PFSK-1 (cell line): ENCODE data around the gene CEP89.

ENCODE experiments used
- FOXP2 ChIP-seq: optimal IDR thresholded peaks from 2 replicates; pipeline ENCODE3; 2011; ENCODE audit warnings: borderline replicate concordance, control low read depth, inconsistent platforms; ENCODE audit not compliant: insufficient read depth; ENCODE audit errors: extremely low read length, extremely low read depth
- POLR2AphosphoS5 ChIP-seq: IDR thresholded peaks from 2 replicates; pipeline ENCODE4 v1.6.1; 2012; ENCODE audit warnings: low read depth, mild to moderate bottlenecking, control low read depth, low read length, moderate library complexity
- SIN3A ChIP-seq: IDR thresholded peaks from 2 replicates; pipeline ENCODE4 v1.6.1; 2012; ENCODE audit warnings: mild to moderate bottlenecking, low read length, moderate library complexity, borderline replicate concordance; ENCODE audit not compliant: insufficient read depth
- TAF1 ChIP-seq: IDR thresholded peaks from 2 replicates; pipeline ENCODE4 v1.6.1; 2012; ENCODE audit warnings: low read length, control low read depth, borderline replicate concordance; ENCODE audit not compliant: insufficient read depth
- TF ChIP-seq, protein P1 (sequence below), 2 experiments: IDR thresholded peaks; 2 replicates each; pipeline versions ENCODE4 v1.6.1 to v1.8.0; 2011 to 2012; ENCODE audit warnings: low read depth in 2 of 2, low read length in 2 of 2, control low read depth in 1 of 2, inconsistent platforms in 1 of 2, mild to moderate bottlenecking in 1 of 2, moderate library complexity in 1 of 2; ENCODE audit not compliant: insufficient read depth in 1 of 2

CEP89 gene

DNA sequence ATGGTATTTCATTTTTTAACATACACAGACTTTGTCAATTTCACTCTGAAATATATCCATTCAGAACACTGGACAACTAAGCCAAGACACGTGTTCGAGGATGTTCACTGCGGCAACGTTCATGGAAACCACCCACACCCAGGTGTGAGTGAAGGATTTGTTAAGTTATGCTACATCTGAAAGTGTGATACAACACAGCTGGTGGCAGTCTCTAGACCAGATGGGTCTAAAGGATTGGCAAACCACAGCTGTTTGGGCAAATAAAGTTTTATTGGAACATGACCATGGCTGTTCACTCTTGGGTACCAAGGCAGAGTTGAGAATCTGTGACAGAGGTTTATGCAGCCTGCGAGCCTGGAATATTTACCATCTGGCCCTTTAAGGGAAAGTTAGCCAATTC, 114.2 kb downstream of the CEP89 start:
- TF ChIP-seq FOXP2 (no peak), POLR2AphosphoS5 (no peak), TAF1 (no peak), SIN3A (no peak)
- TF ChIP-seq, protein P1, sequence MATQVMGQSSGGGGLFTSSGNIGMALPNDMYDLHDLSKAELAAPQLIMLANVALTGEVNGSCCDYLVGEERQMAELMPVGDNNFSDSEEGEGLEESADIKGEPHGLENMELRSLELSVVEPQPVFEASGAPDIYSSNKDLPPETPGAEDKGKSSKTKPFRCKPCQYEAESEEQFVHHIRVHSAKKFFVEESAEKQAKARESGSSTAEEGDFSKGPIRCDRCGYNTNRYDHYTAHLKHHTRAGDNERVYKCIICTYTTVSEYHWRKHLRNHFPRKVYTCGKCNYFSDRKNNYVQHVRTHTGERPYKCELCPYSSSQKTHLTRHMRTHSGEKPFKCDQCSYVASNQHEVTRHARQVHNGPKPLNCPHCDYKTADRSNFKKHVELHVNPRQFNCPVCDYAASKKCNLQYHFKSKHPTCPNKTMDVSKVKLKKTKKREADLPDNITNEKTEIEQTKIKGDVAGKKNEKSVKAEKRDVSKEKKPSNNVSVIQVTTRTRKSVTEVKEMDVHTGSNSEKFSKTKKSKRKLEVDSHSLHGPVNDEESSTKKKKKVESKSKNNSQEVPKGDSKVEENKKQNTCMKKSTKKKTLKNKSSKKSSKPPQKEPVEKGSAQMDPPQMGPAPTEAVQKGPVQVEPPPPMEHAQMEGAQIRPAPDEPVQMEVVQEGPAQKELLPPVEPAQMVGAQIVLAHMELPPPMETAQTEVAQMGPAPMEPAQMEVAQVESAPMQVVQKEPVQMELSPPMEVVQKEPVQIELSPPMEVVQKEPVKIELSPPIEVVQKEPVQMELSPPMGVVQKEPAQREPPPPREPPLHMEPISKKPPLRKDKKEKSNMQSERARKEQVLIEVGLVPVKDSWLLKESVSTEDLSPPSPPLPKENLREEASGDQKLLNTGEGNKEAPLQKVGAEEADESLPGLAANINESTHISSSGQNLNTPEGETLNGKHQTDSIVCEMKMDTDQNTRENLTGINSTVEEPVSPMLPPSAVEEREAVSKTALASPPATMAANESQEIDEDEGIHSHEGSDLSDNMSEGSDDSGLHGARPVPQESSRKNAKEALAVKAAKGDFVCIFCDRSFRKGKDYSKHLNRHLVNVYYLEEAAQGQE (IDR thresholded peaks at IDR 0.05; ENCODE audit: insufficient read depth in 1 of 2, low read depth in 2 of 2, low read length in 2 of 2): no peak

DNA sequence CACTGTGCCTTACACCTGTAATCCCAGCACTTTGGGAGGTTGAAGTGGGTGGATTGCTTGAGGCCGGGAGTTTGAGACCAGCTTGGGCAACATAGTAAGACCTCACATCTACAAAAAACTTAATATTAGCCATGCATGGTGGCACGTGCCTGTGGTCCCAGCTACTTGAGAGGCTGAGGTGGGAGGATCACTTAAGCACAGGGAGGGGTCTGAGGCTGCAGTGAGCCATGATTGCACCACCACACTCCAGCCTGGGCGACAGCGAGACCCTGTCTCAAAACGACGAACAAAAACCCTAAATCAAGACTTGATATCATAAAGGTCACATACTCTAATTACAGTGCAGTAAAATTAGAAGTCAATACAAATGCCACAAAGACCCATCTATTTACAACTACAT, 119.5 kb downstream of the CEP89 start:
- TF ChIP-seq POLR2AphosphoS5 (no peak), FOXP2 (no peak), SIN3A (no peak), TAF1 (no peak)
- TF ChIP-seq, protein P1 (IDR thresholded peaks at IDR 0.05; ENCODE audit: insufficient read depth in 1 of 2, low read depth in 2 of 2, low read length in 2 of 2): no peak

DNA sequence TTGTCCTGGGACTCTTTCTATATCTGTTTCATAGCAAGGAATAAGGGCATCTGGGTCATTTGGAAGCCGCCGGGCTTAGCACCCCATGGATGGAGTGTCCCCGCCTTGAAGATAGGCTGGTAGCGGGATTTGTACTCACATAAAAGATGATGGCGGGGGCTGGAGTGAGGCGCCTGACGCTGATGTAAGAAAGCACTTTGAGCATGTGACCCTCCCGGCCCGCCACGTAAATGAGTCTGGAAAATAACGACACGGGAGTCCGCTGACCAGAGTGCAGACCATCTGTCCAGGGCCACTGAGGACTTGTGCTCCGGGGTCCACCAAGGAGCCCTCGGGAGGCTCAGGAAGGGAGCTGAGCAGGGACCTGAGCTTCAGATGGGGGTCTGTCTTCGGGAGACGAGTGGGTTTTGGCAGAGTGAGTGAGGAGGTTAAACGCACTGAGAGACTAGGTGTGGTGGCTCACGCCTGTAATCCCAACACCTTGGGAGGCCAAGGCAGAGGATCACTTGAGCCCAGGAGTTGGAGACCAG, 128.0 kb downstream of the CEP89 start:
- TF ChIP-seq POLR2AphosphoS5 (no peak), SIN3A (no peak), TAF1 (no peak), FOXP2 (no peak)
- TF ChIP-seq, protein P1 (IDR thresholded peaks at IDR 0.05; ENCODE audit: insufficient read depth in 1 of 2, low read depth in 2 of 2, low read length in 2 of 2): no peak

DNA sequence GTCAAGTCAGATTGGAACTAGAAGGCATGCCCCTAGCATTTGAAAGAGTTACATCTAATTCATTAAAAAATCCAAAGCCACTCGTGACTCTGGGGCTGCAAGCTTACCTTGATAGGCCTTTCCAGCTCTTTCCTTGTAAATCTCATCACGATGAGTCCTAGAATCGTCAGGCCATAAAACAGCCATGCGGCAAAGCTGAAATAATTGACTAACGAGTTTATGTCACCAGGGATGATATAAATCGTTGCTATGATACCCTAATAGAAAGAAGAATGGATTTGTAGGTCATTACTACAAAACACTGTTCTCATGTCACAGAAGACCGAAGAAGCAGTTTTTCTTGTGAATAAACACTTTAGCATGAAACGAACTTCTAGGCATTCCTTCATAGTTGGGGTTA, 129.7 kb downstream of the CEP89 start:
- TF ChIP-seq POLR2AphosphoS5: no peak
- no peak for TF ChIP-seq TAF1
- TF ChIP-seq, protein P1 (IDR thresholded peaks at IDR 0.05; ENCODE audit: insufficient read depth in 1 of 2, low read depth in 2 of 2, low read length in 2 of 2): no peak
- no peak for TF ChIP-seq SIN3A
- no peak for TF ChIP-seq FOXP2

DNA sequence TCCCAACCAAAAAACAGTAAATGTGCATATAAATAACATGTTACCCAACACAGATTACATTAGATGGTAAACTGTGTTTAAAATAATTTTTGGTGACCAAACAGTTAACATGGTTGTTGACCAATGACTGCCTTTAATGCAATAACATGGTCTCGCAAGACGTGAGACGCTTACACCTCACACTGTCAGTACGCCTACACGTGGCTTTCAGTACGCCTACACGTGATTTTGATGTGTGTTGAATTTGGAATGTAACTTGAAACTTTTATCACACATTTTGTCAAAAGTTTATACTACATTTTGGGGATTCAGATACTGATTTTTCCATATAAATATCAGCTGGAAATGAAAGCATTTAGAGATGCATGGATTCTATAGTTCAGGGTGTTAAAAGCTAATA, 134.2 kb downstream of the CEP89 start:
- TF ChIP-seq FOXP2 (no peak), SIN3A (no peak), POLR2AphosphoS5 (no peak), TAF1 (no peak)
- TF ChIP-seq, protein P1 (IDR thresholded peaks at IDR 0.05; ENCODE audit: insufficient read depth in 1 of 2, low read depth in 2 of 2, low read length in 2 of 2): no peak
